ENCODE data around the gene PRPF38B. TPM values are rescaled to one million over a fixed set of nuclear protein-coding genes. Genes with fewer than 3 reads are reported as not detected.

The PRPF38B gene
- 10 to 100 TPM; 50.4 to 52.2 TPM for total RNA-seq

- peaks cover 38% of the 10 kb centered on the region for H3K36me3 Mint-ChIP-seq (ENCODE audit: low read depth)
- H3K9me3 Mint-ChIP-seq: no peaks in the 10 kb centered on the region
- no peaks in the 10 kb centered on the region for H3K27me3 Mint-ChIP-seq (ENCODE audit: low read depth)
- peak within 1 kb of the TSS; percentile 98 for H3K27ac Mint-ChIP-seq
- peak; percentile 97 for DNase-seq
- CTCF ChIA-PET: interaction anchor here (1.1 to 3.0 kb wide), 7 partner anchors 11 to 131 kb away, joined by 4 to 28 read pairs (median 5); partner anchors contain the start of genes EEIG2 and HENMT1
- H3K4me3 Mint-ChIP-seq: peak within 1 kb of the TSS; percentile 86
- intact Hi-C loops (cut with micrococcal nuclease): loop anchor here (1.0 to 5.0 kb wide), 18 partner anchors 12 to 1647 kb away; partner anchors contain the start of genes CLCC1, GPSM2, HENMT1 and RBM15
- peaks cover 37% of the 10 kb centered on the region for H3K4me1 Mint-ChIP-seq (ENCODE audit: low read depth)
Measured at GRCh38 chr1:108691942-108692723, at the start of gene PRPF38B. Gene PRPF38B, plus strand, starts transcription at chr1:108692310. Its CDS starts 282 bp downstream, at chr1:108692592.

- H3K27ac Mint-ChIP-seq: no peak overlapping the region
- peaks cover 22% of the 10 kb centered on the region for H3K36me3 Mint-ChIP-seq (ENCODE audit: low read depth)
- H3K4me1 Mint-ChIP-seq (ENCODE audit: low read depth): peaks cover 60% of the 10 kb centered on the region
- H3K27me3 Mint-ChIP-seq (ENCODE audit: low read depth): no peaks in the 10 kb centered on the region
- H3K4me3 Mint-ChIP-seq: no peak overlapping the region
- DNase-seq: peak; percentile 71
- CTCF ChIA-PET: interaction anchor here (0.6 to 5.6 kb wide), 27 partner anchors 11 to 435 kb away, joined by 3 to 87 read pairs (median 4); partner anchors contain the start of genes EEIG2 and PRPF38B
- H3K9me3 Mint-ChIP-seq: peaks cover 4% of the 10 kb centered on the region
- intact Hi-C loops (cut with micrococcal nuclease): loop anchor here (1.0 to 5.0 kb wide), 8 partner anchors 53 to 861 kb away; partner anchors contain the start of gene SLC25A24
Measured at GRCh38 chr1:108643492-108644335, 48.4 kb upstream of the PRPF38B start.

DNA sequence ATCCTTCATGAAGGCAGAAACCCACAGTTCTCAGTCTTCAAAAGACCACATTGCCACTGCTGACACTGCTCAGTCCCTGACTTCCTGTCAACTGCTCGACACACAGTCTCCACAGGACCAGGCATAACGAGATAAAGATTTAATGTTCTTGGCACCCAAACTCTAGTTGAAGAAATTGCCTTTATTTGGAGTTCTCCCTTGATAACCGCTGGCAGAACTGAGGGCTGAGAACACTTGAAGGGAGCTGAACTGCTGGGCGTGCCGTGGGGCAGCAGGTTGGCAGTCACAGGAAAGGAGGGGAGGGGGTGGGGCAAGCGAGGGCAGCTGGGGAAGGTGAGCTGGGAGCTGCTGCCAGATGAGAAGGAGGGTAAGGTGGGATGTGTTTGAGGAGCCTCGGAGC, 47.1 kb upstream of the PRPF38B start:
- CTCF ChIA-PET: interaction anchor here (0.6 to 5.6 kb wide), 12 partner anchors 13 to 912 kb away, joined by 3 to 87 read pairs (median 6); partner anchors contain the start of genes EEIG2, HENMT1 and PRPF38B
- peaks cover 27% of the 10 kb centered on the region for H3K36me3 Mint-ChIP-seq (ENCODE audit: low read depth)
- H3K4me3 Mint-ChIP-seq: peak overlapping the region; percentile 52
- DNase-seq: peak; percentile 60
- intact Hi-C loops (cut with micrococcal nuclease): loop anchor here (1.0 to 5.0 kb wide), 7 partner anchors 47 to 518 kb away; partner anchors contain the start of genes PRPF38B, SLC25A24 and STXBP3
- peaks cover 4% of the 10 kb centered on the region for H3K9me3 Mint-ChIP-seq
- peaks cover 54% of the 10 kb centered on the region for H3K4me1 Mint-ChIP-seq (ENCODE audit: low read depth)
- H3K27ac Mint-ChIP-seq: peak overlapping the region; percentile 89
- H3K27me3 Mint-ChIP-seq (ENCODE audit: low read depth): no peaks in the 10 kb centered on the region

DNA sequence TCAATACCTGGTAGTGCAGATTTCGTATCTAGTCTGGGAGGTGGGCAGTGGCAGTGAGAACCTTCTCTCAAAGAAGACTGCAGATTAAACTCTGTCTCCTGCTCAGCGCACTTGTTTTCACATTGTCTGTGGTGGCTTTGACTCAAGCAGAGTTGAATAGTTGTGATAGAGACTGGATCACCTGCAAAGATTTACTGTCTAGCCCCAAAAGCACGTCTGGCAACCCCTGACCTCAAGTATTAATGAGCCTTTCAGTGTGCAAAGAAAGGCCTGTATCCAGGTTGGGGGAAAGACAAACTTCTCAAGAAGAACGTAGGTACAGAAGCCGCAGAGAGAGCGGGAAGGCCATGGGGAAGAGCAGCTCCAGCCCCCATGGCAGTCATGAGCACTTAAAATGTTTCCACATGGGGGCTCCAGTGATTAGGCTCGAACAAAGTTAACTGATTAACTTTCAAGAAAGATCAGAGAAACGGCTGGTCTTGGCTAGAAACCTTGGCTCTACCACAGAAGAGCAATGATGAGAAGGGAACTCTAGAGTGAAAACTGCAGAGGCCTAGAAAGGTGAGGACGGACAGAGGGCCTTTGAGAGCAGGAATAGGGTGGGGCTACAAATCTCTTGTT, 46.4 kb upstream of the PRPF38B start:
- Mint-ChIP-seq H3K36me3 (ENCODE audit: low read depth) (peaks cover 31% of the 10 kb centered on the region), H3K27me3 (ENCODE audit: low read depth) (no peaks in the 10 kb centered on the region), H3K27ac (peak overlapping the region; percentile 89), H3K4me3 (peak overlapping the region; percentile 52), H3K4me1 (ENCODE audit: low read depth) (peaks cover 48% of the 10 kb centered on the region), H3K9me3 (peaks cover 4% of the 10 kb centered on the region)
- intact Hi-C loops (cut with micrococcal nuclease): loop anchor here (1.0 to 5.0 kb wide), 6 partner anchors 16 to 252 kb away; partner anchors contain the start of genes HENMT1, PRPF38B and STXBP3
- CTCF ChIA-PET: interaction anchor here (0.9 to 5.6 kb wide), 5 partner anchors 12 to 135 kb away, joined by 4 to 87 read pairs (median 28); partner anchors contain the start of genes EEIG2, HENMT1 and PRPF38B
- DNase-seq: peak; percentile 17

DNA sequence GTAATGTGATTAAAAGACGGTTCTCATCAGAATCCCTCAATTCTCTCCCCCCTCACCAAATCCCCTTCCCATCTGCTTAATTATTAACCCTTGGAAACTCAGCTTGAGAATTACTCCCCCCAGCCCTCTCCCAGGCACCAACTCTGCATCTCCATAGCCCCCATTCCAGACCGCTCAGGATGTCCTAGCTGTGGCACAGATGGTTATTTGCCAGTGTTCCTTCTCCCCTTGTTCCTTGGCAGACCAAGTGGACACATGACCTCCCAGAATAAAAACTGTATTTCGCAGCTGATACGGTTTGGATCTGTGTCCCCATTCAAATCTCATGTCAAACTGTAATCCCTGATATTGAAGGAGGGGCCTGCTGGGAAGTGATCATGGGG, 45.9 kb upstream of the PRPF38B start:
- DNase-seq: no peak
- Mint-ChIP-seq H3K9me3 (peaks cover 4% of the 10 kb centered on the region), H3K27me3 (ENCODE audit: low read depth) (no peaks in the 10 kb centered on the region), H3K27ac (peak overlapping the region; percentile 89), H3K36me3 (ENCODE audit: low read depth) (peaks cover 35% of the 10 kb centered on the region), H3K4me1 (ENCODE audit: low read depth) (peaks cover 48% of the 10 kb centered on the region), H3K4me3 (no peak overlapping the region)
- intact Hi-C loops (cut with micrococcal nuclease): loop anchor here (1.0 to 5.0 kb wide), 2 partner anchors 15 to 251 kb away; partner anchors contain the start of gene HENMT1
- CTCF ChIA-PET: interaction anchor here (0.5 to 5.6 kb wide), 6 partner anchors 15 to 183 kb away, joined by 3 to 87 read pairs (median 8); partner anchors contain the start of genes EEIG2, HENMT1 and PRPF38B

DNA sequence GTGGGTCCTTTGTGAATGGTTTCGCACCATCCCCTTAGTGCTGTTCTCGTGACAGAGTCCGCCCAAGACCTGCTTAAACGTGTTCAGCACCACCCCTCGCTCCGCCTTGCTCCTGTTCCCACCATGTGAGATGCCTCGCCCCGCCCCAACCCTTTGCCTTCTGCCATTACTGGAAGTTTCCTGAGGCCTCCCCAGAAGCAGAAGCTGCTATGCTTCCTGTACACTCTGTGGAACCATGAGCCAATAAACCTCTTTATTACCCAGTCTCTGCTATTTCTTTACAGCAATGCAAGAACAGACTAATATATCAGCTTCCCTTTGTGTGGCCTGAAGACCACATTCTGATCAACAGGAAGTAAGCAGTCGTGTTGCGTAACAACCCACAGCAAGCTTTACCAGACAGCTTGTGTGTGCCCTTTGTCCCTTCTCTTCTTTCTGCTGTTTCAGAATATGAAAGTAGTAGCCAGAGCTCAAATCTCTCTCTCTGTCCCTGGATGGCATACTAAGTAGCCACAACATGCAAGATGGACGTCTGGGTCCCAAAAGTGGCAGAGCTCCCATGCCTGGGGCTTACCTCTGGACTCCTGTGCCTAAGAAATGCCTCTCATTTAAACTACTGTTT, 45.4 kb upstream of the PRPF38B start:
- intact Hi-C loops (cut with micrococcal nuclease): loop anchor here (1.0 to 5.0 kb wide), 2 partner anchors 15 to 251 kb away; partner anchors contain the start of gene HENMT1
- no peaks in the 10 kb centered on the region for H3K27me3 Mint-ChIP-seq (ENCODE audit: low read depth)
- peaks cover 48% of the 10 kb centered on the region for H3K4me1 Mint-ChIP-seq (ENCODE audit: low read depth)
- H3K36me3 Mint-ChIP-seq (ENCODE audit: low read depth): peaks cover 38% of the 10 kb centered on the region
- H3K27ac Mint-ChIP-seq: peak overlapping the region; percentile 89
- peaks cover 4% of the 10 kb centered on the region for H3K9me3 Mint-ChIP-seq
- CTCF ChIA-PET: interaction anchor here (0.5 to 5.6 kb wide), 9 partner anchors 10 to 183 kb away, joined by 3 to 87 read pairs (median 5); partner anchors contain the start of genes EEIG2, HENMT1 and PRPF38B
- peak overlapping the region; percentile 1 for H3K4me3 Mint-ChIP-seq
- peak; percentile 70 for DNase-seq

DNA sequence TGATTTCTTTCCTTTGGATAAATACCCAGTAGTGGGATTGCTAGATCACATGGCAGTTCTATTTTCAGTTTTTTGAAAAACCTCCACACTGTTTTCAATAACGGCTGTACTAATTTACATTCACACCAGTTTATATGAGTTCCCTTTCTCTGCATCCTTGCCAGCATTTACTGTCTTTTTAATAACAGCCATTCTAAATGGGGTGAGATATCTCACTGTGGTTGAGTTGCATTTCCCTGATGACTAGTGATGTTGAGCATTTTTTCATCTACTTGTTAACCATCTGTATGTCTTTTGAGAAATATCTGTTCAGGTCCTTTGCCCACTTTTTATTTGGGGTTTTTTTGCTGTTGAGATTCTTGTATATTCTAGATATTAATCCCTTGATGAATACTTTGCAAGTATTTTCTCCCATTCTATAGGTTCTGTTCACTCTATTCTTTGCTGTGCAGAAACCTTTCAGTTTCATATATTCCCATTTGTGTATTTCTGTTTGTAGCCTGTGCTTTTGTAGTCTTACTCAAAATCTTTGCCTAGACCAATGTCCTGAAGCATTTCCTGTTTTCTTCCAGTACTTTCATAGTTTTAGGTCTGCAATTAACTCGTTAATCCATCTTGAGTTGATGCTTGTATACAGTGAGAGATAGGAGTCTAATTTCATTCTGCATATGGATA, 38.5 kb upstream of the PRPF38B start:
- H3K4me3 Mint-ChIP-seq: no peak overlapping the region
- H3K9me3 Mint-ChIP-seq: no peaks in the 10 kb centered on the region
- CTCF ChIA-PET: no interaction called here
- peaks cover 3% of the 10 kb centered on the region for H3K4me1 Mint-ChIP-seq (ENCODE audit: low read depth)
- H3K36me3 Mint-ChIP-seq (ENCODE audit: low read depth): peaks cover 30% of the 10 kb centered on the region
- DNase-seq: no peak
- H3K27ac Mint-ChIP-seq: no peak overlapping the region
- intact Hi-C loops (cut with micrococcal nuclease): no loop called here
- H3K27me3 Mint-ChIP-seq (ENCODE audit: low read depth): no peaks in the 10 kb centered on the region

DNA sequence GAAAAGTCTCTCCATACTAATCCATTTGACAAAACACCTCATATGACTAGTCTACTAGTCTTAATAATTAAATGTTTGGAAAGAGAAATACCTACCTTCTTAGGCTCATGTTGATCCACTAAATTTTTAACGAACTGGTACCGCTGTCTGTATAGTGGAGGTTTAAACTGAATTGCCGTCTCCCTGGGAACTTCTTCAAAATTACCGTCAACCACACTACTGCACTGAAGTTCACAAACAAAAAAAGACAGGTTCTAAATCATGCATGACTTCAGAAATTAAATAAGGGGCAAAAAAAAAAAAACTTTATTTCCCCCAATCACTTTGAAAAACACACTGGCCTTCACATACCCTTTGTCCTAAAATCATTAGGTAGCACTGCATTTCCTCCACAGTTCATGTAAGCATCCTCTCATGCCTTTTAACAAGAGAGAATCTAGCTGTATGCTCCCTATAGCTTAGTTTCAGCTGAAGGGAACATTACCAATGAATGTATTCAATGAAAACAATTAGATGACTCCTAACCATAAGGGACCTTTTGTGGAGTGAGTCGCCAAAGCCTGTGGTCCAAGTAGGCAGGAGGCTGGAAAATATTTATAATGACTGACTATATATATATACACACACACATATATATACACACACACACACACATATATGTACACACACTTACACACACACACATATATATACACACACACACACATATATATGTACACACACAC, 34.6 kb upstream of the PRPF38B start:
- Mint-ChIP-seq H3K4me3 (no peak overlapping the region), H3K27me3 (ENCODE audit: low read depth) (no peaks in the 10 kb centered on the region), H3K4me1 (ENCODE audit: low read depth) (peaks cover 18% of the 10 kb centered on the region), H3K36me3 (ENCODE audit: low read depth) (peaks cover 12% of the 10 kb centered on the region), H3K9me3 (no peaks in the 10 kb centered on the region), H3K27ac (no peak overlapping the region)
- no peak for DNase-seq
- intact Hi-C loops (cut with micrococcal nuclease): no loop called here
- CTCF ChIA-PET: interaction anchor here (0.9 to 1.9 kb wide), 2 partner anchors 10 to 12 kb away, joined by 4 to 5 read pairs; no protein-coding TSS in a partner anchor

GRCh38 chr1:108661030-108661609, 31.0 kb upstream of the PRPF38B start, which contains the start of gene HENMT1:
Gene HENMT1, minus strand, starts transcription at chr1:108661093. Its CDS starts 1,209 bp downstream, at chr1:108659884.
- H3K4me3 Mint-ChIP-seq: peak within 1 kb of the TSS; percentile 84
- H3K27me3 Mint-ChIP-seq (ENCODE audit: low read depth): no peaks in the 10 kb centered on the region
- intact Hi-C loops (cut with micrococcal nuclease): loop anchor here (1.0 to 5.0 kb wide), 6 partner anchors 15 to 431 kb away; partner anchors contain the start of genes CLCC1, GPSM2, PRPF38B and STXBP3

More at GRCh38 chr1:108661030-108661609, 31.0 kb upstream of the PRPF38B start, which contains the start of gene HENMT1:
- peaks cover 1% of the 10 kb centered on the region for H3K36me3 Mint-ChIP-seq (ENCODE audit: low read depth)
- peak within 1 kb of the TSS; percentile 94 for H3K27ac Mint-ChIP-seq
- no peaks in the 10 kb centered on the region for H3K9me3 Mint-ChIP-seq
- CTCF ChIA-PET: interaction anchor here (0.7 to 1.9 kb wide), 4 partner anchors 15 to 103 kb away, joined by 3 to 11 read pairs (median 6); partner anchors contain the start of gene PRPF38B
- peak; percentile 78 for DNase-seq
- peaks cover 25% of the 10 kb centered on the region for H3K4me1 Mint-ChIP-seq (ENCODE audit: low read depth)
